ENCODE measurements around the gene TECR.
"Not testable (repeated sequence)": the region's sequence is repeated elsewhere in the genome, so short reads cannot be mapped to it uniquely, and the experiment has no call there.

DNA sequence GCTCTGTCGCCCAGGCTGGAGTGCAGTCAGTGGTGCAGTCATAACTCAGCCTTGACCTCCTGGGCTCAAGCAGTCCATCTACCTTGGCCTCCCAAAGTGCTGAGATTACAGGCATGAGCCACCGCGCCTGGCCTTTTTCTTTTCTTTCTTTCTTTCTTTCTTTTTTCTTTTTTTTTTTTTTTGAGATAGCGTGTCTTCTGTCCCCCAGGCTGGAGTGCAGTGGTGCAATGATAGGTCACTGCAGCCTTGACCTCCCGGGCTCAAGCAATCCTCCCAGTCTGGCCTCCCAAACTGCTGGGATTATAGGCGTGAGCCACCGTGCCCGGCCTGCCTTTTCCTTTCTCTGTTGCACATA, 22.6 kb downstream of the TECR start:
- TF ChIP-seq, protein P1, sequence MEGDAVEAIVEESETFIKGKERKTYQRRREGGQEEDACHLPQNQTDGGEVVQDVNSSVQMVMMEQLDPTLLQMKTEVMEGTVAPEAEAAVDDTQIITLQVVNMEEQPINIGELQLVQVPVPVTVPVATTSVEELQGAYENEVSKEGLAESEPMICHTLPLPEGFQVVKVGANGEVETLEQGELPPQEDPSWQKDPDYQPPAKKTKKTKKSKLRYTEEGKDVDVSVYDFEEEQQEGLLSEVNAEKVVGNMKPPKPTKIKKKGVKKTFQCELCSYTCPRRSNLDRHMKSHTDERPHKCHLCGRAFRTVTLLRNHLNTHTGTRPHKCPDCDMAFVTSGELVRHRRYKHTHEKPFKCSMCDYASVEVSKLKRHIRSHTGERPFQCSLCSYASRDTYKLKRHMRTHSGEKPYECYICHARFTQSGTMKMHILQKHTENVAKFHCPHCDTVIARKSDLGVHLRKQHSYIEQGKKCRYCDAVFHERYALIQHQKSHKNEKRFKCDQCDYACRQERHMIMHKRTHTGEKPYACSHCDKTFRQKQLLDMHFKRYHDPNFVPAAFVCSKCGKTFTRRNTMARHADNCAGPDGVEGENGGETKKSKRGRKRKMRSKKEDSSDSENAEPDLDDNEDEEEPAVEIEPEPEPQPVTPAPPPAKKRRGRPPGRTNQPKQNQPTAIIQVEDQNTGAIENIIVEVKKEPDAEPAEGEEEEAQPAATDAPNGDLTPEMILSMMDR (IDR thresholded peaks at IDR 0.05; ENCODE audit: low read depth, low read length): not testable (repeated sequence)
- not testable (repeated sequence) for TF ChIP-seq POLR2A (IDR thresholded peaks at IDR 0.05; ENCODE audit: extremely low read depth, insufficient read length); MYC (IDR thresholded peaks at IDR 0.05; ENCODE audit: low read depth, low read length)
